HG02885 (cell line): ENCODE data around the gene TDRD12.
"Not testable (repeated sequence)": the region's sequence is repeated elsewhere in the genome, so short reads cannot be mapped to it uniquely, and the experiment has no call there.

ENCODE experiments used
- ATAC-seq: cut with Tn5 transposase; IDR thresholded peaks from one replicate; pipeline ENCODE4 v1.9.1; 2021; ENCODE audit warnings: mild to moderate bottlenecking; ENCODE audit not compliant: unreplicated experiment, poor library complexity

The TDRD12 gene

GRCh38 chr19:32862741-32863140 lies 143.2 kb downstream of the TDRD12 start:
- ATAC-seq, result no peak

- no peak for ATAC-seq
Observed at GRCh38 chr19:32863301-32863700, 143.7 kb downstream of the TDRD12 start.

GRCh38 chr19:32863841-32864240 lies 144.3 kb downstream of the TDRD12 start:
- ATAC-seq, result no peak

GRCh38 chr19:32864318-32865007 lies 144.9 kb downstream of the TDRD12 start:
- no peak for ATAC-seq

- no peak for ATAC-seq
Observed at GRCh38 chr19:32865326-32865725, 145.8 kb downstream of the TDRD12 start.

- no peak for ATAC-seq
Observed at GRCh38 chr19:32866061-32866460, 146.5 kb downstream of the TDRD12 start.

GRCh38 chr19:32866564-32867265 lies 147.1 kb downstream of the TDRD12 start:
- no peak for ATAC-seq

GRCh38 chr19:32867436-32867835 lies 147.9 kb downstream of the TDRD12 start:
- ATAC-seq, result not testable (repeated sequence)

GRCh38 chr19:32868206-32868950 lies 148.8 kb downstream of the TDRD12 start:
- no peak for ATAC-seq

GRCh38 chr19:32869369-32869965 lies 149.9 kb downstream of the TDRD12 start, which contains the start of gene SLC7A9:
SLC7A9 (minus strand) TSS chr19:32869767; CDS start chr19:32868534, 1,233 bp downstream.
- ATAC-seq, result no peak

- no peak for ATAC-seq
Observed at GRCh38 chr19:32869966-32870573, 150.5 kb downstream of the TDRD12 start.

GRCh38 chr19:32870981-32871451 lies 151.4 kb downstream of the TDRD12 start:
- no peak for ATAC-seq

- no peak for ATAC-seq
Observed at GRCh38 chr19:32872391-32872790, 152.8 kb downstream of the TDRD12 start.

GRCh38 chr19:32873247-32873959 lies 153.8 kb downstream of the TDRD12 start:
- ATAC-seq, result no peak

- no peak for ATAC-seq
Observed at GRCh38 chr19:32874605-32875004, 155.0 kb downstream of the TDRD12 start.

GRCh38 chr19:32875428-32875827 lies 155.9 kb downstream of the TDRD12 start:
- no peak for ATAC-seq

GRCh38 chr19:32876236-32876918 lies 156.8 kb downstream of the TDRD12 start:
- no peak for ATAC-seq

GRCh38 chr19:32876919-32877285 lies 157.3 kb downstream of the TDRD12 start:
- ATAC-seq, result no peak
